PFSK-1 (cell line): ENCODE results near the gene TUBB3.

Experiments
- FOXP2 ChIP-seq: optimal IDR thresholded peaks from 2 replicates; pipeline ENCODE3; 2011; ENCODE audit warnings: borderline replicate concordance, control low read depth, inconsistent platforms; ENCODE audit not compliant: insufficient read depth; ENCODE audit errors: extremely low read length, extremely low read depth
- POLR2AphosphoS5 ChIP-seq: IDR thresholded peaks from 2 replicates; pipeline ENCODE4 v1.6.1; 2012; ENCODE audit warnings: low read depth, mild to moderate bottlenecking, control low read depth, low read length, moderate library complexity
- SIN3A ChIP-seq: IDR thresholded peaks from 2 replicates; pipeline ENCODE4 v1.6.1; 2012; ENCODE audit warnings: mild to moderate bottlenecking, low read length, moderate library complexity, borderline replicate concordance; ENCODE audit not compliant: insufficient read depth
- TAF1 ChIP-seq: IDR thresholded peaks from 2 replicates; pipeline ENCODE4 v1.6.1; 2012; ENCODE audit warnings: low read length, control low read depth, borderline replicate concordance; ENCODE audit not compliant: insufficient read depth
- TF ChIP-seq, protein P1 (sequence below), 2 experiments: IDR thresholded peaks; 2 replicates each; pipeline versions ENCODE4 v1.6.1 to v1.8.0; 2011 to 2012; ENCODE audit warnings: low read depth in 2 of 2, low read length in 2 of 2, control low read depth in 1 of 2, inconsistent platforms in 1 of 2, mild to moderate bottlenecking in 1 of 2, moderate library complexity in 1 of 2; ENCODE audit not compliant: insufficient read depth in 1 of 2

The TUBB3 gene

DNA sequence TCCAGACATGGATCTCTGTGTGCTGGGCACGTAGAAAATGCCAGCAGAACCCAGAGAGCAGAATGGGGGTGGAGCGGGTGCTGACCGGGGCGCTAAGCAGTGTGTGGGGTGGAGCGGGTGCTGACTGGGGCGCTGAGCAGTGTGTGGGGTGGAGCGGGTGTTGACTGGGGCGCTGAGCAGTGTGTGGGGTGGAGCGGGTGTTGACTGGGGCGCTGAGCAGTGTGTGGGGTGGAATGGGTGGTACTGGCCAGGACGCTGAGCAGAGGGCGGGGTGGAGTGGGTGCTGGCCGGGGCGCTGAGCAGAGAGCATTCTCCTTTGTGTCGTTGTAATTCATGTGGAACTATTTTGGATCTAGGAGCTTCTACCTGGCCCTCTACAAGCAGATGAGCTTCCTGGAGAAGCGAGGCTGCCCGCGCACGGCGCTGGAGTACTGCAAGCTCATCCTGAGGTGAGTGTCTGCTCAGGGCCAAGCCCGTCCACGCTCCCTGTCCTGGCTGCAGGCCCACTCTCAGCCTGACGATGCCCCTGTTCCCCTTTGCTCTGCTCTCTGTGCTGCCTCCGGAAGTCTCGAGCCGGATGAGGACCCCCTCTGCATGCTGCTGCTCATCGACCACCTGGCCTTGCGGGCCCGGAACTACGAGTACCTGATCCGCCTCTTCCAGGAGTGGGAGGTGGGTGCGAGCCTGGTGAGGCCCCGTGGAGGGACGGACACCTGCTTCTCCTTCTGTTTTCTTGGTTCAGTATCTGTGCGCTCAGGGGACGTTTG lies 24.8 kb upstream of the TUBB3 start:
- TF ChIP-seq POLR2AphosphoS5 (no peak), TAF1 (no peak), FOXP2 (no peak), SIN3A (no peak)
- TF ChIP-seq, protein P1, sequence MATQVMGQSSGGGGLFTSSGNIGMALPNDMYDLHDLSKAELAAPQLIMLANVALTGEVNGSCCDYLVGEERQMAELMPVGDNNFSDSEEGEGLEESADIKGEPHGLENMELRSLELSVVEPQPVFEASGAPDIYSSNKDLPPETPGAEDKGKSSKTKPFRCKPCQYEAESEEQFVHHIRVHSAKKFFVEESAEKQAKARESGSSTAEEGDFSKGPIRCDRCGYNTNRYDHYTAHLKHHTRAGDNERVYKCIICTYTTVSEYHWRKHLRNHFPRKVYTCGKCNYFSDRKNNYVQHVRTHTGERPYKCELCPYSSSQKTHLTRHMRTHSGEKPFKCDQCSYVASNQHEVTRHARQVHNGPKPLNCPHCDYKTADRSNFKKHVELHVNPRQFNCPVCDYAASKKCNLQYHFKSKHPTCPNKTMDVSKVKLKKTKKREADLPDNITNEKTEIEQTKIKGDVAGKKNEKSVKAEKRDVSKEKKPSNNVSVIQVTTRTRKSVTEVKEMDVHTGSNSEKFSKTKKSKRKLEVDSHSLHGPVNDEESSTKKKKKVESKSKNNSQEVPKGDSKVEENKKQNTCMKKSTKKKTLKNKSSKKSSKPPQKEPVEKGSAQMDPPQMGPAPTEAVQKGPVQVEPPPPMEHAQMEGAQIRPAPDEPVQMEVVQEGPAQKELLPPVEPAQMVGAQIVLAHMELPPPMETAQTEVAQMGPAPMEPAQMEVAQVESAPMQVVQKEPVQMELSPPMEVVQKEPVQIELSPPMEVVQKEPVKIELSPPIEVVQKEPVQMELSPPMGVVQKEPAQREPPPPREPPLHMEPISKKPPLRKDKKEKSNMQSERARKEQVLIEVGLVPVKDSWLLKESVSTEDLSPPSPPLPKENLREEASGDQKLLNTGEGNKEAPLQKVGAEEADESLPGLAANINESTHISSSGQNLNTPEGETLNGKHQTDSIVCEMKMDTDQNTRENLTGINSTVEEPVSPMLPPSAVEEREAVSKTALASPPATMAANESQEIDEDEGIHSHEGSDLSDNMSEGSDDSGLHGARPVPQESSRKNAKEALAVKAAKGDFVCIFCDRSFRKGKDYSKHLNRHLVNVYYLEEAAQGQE (IDR thresholded peaks at IDR 0.05; ENCODE audit: insufficient read depth in 1 of 2, low read depth in 2 of 2, low read length in 2 of 2), result no peak

DNA sequence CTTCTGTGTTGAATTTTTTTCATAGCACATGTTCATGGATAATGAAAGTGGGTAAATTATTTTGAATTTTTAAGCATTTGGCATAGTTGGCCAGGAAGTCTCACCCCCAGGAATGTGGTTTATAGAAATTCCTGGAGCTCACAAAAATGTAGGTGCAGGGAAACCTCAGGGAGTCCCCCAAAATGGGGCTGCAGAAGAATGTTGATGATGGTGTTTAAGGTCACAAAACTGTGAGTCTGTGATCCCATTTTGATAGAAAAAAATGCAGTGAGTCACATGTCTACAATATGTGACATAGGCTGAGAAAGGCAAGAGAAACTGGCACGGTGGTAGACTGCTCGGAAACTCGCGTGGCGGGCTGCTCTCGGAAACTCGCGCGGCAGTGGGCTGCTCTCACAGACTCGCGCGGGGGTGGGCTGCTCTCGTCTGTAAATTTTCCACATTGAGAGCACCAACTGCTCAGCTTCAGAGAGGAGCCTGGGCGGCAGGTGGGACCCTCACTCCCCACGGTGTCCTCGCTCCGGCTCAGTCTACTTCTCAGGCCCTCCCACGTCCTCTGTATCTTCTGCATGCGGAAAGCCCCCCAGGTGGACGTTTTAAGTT lies 23.2 kb upstream of the TUBB3 start:
- TF ChIP-seq POLR2AphosphoS5 (no peak), TAF1 (no peak), FOXP2 (no peak), SIN3A (no peak)
- TF ChIP-seq, protein P1 (IDR thresholded peaks at IDR 0.05; ENCODE audit: insufficient read depth in 1 of 2, low read depth in 2 of 2, low read length in 2 of 2), result no peak

DNA sequence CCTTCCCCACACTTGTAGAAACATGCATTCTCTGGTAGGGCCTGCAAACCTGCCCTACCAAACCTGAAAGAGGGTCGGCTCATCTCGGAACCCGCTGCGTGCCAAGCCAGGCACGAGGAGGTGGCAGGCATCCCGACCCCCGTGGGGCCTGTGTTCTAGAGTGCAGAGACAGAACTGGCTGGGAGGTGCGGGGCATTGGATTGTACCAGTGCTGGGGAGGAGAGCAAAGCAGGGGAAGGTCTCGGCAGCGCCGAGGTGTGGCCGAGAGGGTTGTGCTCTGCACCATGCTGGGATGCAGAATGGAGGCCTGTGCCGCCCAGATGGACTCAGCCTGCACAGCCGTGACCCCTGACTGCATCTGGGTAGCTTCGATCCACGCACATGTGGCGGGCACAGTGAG lies 22.3 kb upstream of the TUBB3 start:
- TF ChIP-seq SIN3A, result no peak
- TF ChIP-seq, protein P1 (IDR thresholded peaks at IDR 0.05; ENCODE audit: insufficient read depth in 1 of 2, low read depth in 2 of 2, low read length in 2 of 2), result no peak
- TF ChIP-seq POLR2AphosphoS5, result no peak
- no peak for TF ChIP-seq FOXP2
- no peak for TF ChIP-seq TAF1

DNA sequence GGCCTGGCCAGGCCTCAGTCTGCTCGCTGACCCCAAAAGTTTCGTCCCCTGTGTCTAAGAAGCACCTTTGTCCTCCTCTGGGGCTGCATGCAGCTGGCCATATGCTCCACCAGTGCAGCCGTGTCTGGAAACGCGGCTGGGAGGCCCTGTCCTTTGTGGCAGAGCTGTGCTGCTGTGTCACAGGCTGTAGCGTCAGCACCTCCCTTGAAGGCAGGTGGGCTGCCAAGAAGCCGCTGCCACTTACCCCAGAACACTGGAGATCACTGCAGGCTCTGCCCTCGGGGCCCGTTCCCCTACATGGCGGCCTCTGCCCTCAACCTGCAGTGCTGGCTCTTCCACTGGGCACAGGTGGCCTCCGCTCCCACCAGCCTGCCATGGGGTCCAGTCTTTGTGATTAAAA lies 20.2 kb upstream of the TUBB3 start:
- TF ChIP-seq, protein P1 (IDR thresholded peaks at IDR 0.05; ENCODE audit: insufficient read depth in 1 of 2, low read depth in 2 of 2, low read length in 2 of 2), result no peak
- TF ChIP-seq POLR2AphosphoS5 (no peak), SIN3A (no peak), TAF1 (no peak), FOXP2 (no peak)
